ENCODE results near the gene EPS8L3.

DNA sequence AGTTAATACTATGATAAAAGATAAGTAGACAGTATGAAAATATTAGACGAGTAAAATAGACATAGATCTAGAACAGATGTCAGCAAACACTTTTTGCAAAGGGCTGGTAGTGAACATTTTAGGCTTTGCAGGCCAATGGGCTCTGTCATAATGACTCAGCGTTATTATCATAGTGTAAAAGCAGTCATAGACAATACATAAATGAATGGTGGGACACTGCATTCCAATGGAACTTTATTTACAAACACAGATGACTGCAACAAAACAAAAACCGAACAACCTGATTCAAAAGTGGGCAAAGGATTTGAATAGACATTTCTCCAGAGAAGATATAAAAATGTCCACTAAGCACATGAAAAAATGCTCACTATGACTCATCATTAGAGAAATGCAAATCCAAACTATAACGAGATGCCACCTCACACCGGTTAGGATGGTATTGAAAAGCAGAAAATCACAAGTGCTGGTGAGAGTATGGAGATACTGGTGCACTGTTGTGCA is 44.3 kb downstream of the EPS8L3 start:
- TF ChIP-seq, protein P1, sequence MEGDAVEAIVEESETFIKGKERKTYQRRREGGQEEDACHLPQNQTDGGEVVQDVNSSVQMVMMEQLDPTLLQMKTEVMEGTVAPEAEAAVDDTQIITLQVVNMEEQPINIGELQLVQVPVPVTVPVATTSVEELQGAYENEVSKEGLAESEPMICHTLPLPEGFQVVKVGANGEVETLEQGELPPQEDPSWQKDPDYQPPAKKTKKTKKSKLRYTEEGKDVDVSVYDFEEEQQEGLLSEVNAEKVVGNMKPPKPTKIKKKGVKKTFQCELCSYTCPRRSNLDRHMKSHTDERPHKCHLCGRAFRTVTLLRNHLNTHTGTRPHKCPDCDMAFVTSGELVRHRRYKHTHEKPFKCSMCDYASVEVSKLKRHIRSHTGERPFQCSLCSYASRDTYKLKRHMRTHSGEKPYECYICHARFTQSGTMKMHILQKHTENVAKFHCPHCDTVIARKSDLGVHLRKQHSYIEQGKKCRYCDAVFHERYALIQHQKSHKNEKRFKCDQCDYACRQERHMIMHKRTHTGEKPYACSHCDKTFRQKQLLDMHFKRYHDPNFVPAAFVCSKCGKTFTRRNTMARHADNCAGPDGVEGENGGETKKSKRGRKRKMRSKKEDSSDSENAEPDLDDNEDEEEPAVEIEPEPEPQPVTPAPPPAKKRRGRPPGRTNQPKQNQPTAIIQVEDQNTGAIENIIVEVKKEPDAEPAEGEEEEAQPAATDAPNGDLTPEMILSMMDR (IDR thresholded peaks at IDR 0.05; ENCODE audit: insufficient read depth, low read length, poor library complexity, severe bottlenecking), result no peak
- TF ChIP-seq EZH2phosphoT487 (conservative IDR thresholded peaks at IDR 0.05; ENCODE audit: low read length), result no peak

Measured in SU-DHL-6 (cell line).